NCI-H187 treated with DMSO at 0.1 percent for 48 hours (cell line): Measurements from ENCODE around the gene CIAO1.
A peak's percentile ranks its signal among the peaks of the same experiment; 100 is the strongest.
"Not testable (repeated sequence)": the region's sequence is repeated elsewhere in the genome, so short reads cannot be mapped to it uniquely, and the experiment has no call there.

Source experiments
- DNase-seq: peaks from one replicate; lab custom pipeline; 2025; lab: John Stamatoyannopoulos, UW

The CIAO1 gene

DNA sequence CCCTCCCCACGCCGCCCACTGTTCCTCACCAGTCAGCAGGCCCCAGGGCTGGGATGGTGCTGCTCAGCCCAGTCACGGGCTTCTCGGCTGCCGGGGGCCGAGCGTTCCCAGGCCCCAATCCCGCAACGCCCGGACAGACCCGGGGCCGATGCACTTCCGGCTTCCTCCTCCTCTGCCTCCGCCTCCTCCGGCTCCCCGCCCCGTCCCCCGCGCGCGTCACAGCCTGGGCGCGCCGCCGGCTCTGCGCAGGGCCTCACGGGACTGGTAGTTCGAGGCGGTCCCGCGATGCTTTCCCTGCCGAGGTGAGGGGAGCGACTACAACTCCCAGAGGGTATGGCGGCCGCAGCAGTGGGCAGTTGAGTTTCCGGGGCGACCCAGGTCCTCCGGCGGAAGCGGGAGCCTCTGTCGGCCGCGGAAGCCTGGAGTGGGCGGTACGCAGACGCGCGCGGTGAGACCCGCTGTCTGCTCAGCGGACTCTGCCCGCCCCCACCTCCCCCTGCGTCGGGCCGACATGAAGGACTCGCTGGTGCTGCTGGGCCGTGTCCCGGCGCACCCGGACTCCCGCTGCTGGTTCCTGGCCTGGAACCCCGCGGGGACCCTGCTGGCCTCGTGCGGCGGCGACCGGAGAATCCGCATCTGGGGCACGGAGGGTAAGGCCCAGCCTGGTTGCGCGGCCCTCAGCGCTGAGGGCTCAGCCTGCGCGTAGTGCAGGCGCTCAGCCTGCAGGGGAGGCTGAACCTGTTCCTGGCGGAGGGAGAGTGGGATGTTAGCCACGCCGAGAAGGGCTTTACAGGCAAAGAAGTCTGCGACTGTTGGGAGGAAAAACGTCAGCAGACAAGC is at the start of gene CIAO1, which contains the start of gene TMEM127:
CIAO1 (plus strand) TSS at position 386 of the 840 bp plus-strand sequence; CDS start at position 512, 126 bp downstream.
TMEM127 (minus strand) TSS at position 158 of the 840 bp plus-strand sequence. CDS start 616 bp downstream, outside the sequence.
- DNase-seq: peak; percentile 84

DNA sequence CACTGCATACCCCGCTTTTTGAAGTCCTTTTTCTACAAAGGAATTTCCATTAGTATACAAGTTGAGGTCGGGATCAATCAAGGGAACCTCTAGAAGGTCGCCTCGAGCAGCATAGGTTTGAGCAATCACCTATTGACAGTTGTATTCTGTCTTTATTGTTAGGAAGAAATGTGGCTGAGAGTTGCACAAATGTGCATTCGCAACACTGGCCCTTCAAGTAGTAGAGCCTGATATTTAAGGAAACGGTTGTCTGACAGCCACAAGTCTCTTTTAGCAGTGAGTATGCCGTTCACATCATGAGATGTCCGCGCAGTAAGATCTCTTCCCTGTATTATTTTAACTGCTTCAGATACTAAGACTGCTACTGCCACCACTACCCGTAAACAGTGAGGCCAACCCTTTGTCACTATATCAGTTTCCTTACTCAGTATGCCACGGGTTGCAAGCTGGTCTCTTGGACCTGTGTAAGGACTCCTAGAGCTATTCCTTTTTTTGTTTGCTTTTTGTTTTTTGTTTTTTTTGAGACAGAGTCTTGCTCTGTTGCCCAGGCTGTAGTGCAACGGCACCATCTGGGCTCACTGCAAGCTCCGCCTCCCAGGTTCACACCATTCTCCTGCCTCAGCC is 47.4 kb upstream of the CIAO1 start:
- no peak for DNase-seq

DNA sequence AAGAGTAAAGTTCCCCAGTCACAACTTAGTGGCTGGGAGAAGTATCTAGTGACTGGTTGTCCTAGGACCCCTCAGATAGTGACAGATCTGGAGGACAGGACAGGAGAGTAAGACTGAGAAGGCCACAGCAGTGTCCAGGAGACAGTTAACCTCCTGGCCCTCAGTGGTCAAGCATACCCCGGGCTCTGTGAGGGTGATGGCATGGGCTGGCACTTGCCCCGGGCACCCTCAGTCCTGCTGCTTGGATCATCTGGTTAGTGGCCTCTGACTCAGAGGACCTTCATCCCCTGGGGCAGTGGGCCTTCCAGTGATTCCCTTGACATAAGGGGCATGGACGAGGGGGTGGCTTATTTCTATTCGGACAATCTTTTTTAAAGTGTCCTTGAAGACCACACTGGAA is 46.1 kb upstream of the CIAO1 start:
- not testable (repeated sequence) for DNase-seq

DNA sequence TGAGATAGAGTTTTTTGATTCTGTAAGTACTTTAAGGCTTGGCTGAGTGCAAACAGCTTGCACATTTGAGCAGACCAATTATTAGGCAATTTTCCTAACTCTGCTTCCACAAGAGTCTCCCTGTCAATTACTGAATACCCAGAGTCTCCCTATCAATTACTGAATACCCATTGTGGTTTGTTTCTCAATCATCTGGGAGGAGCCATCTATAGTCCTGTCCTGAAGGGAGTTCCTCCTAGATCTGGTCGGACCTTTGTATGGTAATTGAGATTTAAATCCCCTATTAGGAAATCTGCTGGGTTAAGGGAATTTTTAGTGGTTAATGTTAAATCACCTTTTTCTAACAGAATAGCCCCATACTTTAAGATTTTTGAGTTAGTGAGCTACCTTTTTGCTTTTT is 44.9 kb upstream of the CIAO1 start:
- not testable (repeated sequence) for DNase-seq

DNA sequence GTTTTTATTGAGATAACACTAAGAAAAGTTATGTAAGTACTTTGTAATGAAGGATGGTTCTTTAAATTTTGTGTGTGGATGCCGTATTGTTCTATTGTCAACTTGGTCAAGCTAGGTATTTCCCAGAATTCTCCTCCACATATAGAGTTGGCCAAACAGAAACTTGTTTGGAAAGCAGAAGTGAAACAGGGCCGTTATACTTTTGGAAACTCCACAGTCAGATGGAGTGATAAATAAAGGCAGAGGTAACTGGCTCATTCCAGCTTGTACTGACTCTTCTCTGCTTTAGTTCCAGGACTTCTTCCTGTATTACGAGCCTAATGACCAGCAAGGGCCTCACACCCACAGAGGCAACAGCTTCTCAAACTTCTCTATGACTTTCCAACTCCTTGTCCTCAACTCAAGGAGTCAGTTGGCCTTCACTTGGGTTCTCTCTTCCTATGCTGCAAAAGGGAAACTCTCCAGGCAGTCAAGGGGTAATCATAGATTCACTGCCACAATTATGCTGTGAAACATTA is 41.0 kb upstream of the CIAO1 start:
- no peak for DNase-seq

DNA sequence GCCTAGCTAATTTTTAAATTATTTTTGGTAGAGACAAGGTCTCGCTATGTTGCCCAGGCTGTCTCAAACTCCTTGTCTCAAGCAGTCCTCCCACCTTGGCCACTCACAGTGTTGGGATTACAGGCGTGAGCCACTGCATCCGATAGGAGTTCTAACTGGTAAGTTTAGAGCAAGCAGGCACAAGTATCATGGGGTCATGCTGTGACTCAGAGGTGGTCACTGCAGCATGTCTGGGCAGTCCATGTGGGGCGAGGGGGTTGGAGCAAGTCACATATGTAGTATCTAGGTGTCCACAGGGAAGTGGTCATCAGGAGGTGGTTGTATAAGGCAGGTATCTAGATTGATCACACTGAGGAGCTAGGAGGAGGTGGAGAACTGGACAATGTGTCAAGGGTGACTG is 34.7 kb upstream of the CIAO1 start:
- DNase-seq: no peak

DNA sequence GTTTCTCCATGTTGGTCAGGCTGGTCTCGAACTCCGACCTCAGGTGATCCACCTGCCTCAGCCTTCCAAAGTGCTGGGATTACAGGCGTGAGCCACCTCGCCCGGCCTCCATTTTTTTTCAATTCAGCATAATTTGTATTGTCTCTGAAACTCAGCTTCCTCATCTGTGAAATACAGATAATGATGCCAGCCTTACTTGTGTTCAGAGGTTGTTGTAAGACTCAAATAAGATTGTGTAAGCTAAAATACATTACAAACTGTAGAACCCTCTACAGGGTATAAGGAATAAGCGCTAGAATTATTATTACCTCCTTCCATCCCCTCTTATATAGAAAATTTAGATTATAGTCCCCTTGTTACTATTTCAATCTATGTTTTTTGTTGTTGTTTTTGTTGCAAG is 32.6 kb upstream of the CIAO1 start:
- no peak for DNase-seq

DNA sequence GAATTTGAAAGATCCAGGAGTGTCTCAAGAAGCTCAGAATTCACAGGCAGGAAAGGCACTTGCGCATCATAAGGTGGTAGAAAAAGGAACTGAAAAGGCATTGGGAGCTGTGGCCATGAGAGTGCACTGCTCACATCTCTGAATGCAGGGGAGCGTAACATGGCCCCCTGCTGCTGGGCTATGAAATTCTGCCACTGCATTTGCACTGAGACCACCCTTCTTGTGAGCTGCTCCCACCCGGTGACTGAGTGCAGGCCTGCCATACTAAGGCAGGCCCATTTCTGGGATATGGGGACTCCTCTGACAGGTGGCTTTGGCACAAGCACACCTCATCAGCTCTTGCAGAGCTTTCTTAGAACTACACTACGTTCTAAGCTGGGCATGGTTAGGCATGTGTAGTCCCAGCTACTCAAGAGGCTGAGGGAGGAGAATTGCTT is 32.1 kb upstream of the CIAO1 start:
- DNase-seq: no peak

DNA sequence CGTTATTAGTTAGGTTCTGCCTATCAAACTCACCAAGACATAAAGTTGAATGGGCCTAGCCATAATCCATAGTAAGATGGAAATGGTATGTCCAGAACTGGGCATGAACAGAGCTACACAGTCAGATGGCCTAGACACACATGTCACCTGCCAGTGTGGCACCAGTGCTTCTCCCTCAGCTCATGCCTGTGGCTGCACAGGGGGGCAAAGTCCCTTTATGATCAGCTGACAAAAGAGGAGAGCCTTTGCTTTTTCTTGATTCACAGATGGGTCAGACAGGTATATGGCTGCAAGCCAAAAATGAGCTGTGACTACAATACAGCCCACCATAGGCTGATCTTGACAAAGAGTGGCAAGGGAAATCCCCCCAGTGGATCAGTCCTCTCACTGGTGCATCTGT is 29.1 kb upstream of the CIAO1 start:
- no peak for DNase-seq

DNA sequence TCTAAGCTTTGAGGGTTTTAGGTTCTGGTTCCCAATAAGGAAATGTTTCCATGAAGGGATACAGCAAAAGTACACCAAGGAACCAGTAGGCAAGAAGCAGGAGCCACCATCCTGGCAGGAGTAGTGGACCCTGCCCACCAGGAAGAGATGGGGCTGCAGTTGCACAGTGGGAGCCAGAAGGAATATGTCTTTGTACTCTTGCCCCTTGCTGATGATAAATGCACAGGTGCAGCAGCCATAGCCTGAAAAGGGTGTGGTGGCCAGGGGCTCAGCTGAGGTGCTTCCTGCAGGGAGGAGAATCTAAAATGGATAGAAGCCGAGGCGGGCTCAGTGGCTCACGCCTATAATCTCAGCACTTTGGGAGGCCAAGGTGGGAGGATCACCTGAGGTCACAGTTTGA is 27.8 kb upstream of the CIAO1 start:
- no peak for DNase-seq

DNA sequence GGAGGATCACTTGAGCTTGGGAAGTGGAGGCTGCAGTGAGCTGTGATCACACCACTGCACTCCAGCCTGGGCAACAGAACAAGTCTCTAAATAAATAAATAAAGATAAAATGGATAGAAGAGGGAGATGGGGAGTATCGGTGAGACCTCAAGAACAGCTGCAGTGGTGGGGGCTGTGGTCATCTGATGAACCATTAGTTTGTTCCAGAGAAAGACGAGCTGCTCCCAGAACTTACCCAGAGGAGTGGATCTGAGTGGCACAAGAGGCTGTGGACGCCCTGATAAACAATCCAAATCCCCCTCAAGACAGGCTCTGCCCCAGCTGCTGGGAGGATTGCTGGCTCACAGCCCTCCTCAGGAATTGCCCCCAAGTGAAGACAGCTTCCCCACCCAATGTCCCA is 26.9 kb upstream of the CIAO1 start:
- DNase-seq: no peak

DNA sequence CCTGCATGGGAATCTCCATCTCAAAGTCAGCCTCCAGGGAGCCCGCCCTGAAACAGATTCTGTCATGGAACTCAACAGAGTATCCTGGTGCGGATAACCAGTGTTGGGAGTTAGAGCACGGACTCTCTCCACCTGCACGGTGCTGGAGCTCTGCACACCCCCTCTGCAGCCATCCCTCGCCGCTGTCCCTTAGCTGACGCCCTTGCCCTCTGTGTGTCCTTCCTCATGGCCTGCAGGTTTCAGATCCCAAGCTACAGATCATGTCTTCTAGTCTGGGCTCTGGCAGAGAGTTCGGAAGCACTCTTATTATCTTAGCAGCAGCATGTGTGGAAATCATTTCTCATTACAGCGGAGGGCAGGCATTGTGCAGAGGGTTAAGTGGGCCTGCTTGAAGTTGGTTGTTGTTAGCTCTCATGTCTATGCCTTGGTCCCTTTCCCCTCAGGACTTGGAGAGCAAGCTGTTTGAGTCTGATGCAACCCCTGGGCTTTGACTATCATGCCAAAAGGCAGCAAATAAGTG is 26.2 kb upstream of the CIAO1 start:
- no peak for DNase-seq

DNA sequence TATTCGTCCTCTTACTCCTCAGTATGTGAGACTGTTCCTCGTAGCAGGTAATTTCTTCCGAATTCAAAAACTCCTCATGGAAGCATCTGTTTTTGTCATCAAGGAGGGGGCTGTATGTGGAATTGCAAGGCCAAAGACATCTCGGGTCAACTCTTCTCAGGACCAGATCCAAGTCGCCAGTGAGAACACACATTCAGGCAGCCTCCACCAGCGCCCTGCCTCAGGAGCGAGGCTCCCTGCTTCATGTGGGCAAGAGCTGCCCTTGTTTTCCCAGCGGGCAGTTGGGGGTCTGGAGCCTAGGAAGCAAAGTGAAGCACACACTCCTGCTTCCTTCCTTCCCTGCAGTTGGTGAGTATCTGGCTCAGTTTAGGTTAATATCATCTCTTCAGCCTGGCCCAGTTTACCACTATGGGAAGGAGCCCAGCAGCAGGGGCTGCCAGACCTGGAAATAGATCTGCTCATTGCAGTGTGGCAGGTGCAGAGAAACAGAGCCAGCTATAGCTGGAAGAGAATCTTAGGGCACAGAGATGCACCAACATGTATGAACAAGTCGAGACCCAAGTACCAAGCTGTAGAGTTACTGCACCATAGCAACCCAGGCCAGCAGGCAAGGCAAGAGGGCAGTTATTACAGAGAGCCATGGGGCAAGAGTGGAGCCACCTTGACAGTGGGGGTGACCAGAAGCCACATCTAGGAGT is 25.5 kb upstream of the CIAO1 start:
- no peak for DNase-seq

DNA sequence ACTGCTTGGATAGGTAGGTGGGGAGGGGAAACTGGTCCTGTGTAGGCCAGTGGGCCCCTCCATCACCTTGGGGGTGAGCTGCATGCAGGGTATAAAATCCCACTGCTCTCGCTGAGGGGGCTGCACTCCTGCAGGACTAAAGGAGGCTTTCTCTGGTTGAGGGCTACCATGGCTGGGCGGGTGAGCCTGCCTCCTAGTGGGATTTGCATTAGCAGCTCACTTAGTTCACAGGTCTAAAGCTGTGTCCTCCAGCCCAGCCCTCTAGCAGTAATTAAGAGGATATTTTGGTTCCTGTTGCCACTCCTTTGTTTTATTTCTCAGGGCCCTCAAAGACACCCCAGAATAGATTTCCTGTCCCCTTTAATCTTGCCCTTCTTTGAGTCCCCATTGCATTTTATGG is 24.8 kb upstream of the CIAO1 start:
- DNase-seq: no peak

DNA sequence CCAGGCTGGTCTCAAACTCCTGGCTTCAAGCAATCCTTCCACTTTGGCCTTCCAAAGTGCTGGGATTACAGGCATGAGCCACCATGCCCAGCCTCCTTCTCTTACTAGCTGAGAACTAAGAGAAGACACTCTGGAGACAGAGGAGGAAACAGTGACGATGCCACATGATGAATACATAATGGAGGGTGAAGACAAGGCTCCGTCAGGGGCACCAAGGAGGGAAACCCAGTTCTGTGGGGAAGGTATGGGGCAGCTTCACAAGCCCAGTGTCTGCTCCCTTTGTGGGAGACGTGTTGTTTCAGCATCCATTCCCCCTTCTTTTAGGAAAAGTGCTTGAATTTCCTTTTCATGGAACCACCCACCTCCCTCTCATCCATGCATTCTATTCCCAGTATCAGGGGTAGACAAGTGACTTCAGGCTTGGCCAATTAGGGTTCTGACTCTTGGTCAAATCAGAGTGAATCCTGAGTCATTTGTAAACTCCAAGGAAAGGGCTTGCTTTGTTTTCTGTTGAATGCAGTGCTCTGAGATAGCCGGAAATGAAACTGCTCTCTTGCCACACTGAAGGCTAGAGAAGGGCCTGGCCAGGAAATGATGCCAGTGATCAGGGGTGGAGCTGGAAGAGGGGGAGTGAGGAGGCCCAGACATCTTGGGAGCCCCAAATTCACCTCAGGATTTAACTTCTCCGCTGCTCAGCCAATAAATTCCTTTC is 24.0 kb upstream of the CIAO1 start:
- DNase-seq: no peak

DNA sequence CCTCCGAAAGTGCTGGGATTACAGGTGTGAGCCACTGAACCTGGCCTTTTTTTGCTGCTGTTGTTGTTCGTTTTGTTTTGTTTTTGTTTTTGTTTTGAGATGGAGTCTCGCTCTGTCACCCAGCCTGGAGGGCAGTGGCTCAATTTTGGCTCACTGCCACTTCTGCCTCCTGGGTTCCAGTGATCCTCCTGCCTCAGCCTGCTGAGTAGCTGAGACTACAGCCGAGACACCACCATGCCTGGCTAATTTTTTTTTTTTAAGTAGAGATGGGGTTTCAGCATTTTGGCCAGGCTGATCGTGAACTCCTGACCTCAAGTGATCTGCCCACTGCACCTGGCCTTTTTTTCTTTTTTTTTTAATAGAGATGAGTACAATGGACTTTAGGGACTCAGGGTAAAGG is 22.2 kb upstream of the CIAO1 start:
- DNase-seq: no peak

DNA sequence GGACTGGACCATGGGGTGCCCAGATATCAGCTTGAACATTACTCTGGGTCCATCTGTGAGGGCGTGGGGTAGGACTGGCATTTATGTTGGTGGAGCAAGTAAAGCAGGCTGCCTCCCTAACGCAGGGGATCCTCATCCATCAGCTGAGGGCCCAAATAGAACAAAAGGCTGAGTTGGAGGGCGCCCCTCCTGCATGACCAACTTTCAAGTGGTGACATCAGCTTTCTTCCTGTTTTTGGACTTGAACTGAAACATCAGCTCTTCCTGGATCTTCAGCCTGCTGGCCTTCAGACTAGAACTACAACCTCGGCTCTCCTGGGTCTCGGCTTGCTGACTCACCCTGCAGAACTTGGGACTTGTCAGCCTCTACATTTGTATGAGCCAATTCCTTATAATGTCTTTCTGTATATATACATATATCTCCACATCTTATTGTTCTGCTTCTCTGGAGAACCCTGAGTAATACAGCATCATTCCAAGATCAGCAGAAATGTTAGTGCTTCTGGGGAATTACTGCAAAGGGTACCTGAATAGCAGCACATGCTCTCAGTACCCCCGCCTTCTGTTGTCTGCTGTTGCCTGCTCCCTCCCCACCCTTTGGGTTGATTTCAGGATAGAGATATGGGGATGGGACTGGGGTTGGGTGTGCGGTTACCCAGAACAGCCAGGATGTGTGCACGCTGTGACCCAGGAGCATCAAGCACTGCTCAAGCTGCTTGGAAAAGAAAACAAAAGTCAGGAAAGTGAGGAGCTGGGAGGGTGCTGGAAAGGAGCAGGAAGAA is 20.2 kb upstream of the CIAO1 start:
- DNase-seq: no peak

DNA sequence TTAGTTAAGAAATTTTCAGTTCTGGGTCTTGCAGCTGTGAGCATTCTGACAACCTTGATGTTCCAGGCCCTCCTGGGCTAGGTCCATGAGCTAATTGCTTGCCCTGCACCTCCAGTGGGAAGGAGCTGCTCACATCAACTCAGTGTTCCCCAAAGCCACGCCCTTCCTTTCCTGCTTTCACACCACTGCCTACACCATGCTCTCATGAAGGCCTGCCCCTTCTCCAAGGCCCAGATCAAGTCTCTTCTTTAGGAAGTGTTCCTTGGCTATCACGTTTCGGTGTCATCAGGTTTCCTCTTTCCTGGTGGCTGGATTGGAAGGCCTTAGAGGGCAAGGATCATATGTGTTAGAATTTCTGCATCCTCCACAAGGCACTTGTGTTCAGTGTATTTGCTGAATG is 19.0 kb upstream of the CIAO1 start:
- DNase-seq: no peak

DNA sequence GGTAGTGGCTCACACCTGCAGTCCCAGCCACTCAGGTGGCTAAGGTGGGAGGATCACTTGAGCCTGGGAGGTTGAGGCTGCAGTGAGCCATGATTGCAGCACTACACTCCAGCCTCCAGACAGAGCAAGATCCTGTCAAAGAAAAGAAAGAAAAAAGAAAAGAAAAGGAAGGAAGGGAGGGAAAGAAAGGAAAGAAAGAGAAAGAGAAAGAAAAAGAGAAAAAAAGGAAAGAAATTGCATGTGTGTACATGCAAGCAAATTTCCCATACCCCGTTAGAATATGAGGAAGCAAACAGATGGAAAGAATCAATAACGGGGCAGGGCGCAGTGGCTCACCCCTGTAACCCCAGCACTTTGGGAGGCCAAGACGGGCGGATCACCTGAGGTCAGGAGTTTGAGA is 18.1 kb upstream of the CIAO1 start:
- no peak for DNase-seq

DNA sequence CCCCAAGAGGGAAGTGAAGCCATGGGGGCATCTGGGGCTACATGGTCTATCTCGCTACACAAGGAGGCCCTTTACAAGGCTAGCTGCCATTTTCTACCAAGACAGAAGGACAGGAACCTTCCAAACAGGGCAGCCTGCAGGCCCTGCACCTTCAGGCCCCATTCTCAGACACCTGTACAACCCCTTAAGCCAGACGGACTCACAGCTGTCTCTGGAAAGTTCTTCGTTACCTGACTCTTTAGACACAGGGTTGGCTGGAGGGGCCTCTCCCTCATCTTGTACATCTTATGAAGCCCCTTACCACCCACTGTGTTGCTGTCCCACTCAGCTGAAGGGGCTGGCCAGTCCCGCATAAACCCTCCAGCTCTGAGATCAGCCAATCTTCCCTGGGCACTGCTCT is 17.4 kb upstream of the CIAO1 start:
- DNase-seq: no peak

DNA sequence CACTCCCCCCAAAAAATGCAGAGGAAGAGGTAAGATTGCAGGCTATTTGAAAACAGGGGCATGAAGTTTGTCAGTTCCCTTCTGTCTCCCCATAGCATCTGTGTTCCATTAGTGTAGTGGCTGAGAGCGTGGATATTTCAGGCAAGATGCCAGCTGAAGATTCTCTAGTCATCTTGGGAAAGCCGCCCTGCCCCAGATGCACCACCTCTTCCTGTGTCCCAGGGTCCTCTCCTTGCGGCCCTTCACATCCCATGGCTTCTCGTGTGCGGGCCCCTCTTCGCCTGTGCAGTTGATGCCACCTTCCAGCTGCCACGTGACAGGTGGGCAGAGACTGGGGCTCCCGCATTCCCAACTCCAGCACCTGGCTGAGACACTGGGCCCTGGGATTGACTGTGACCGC is 16.4 kb upstream of the CIAO1 start:
- DNase-seq: no peak
